NK-92 (cell line): ENCODE data around the gene CEP68.
"Not testable (repeated sequence)": the region's sequence is repeated elsewhere in the genome, so short reads cannot be mapped to it uniquely, and the experiment has no call there.

Source experiments
- DNase-seq: peaks from one replicate; lab custom pipeline; 2025; ENCODE audit not compliant: unreplicated experiment; lab: John Stamatoyannopoulos, UW

The CEP68 gene

GRCh38 chr2:65030476-65031332 lies 25.5 kb upstream of the CEP68 start:
- no peak for DNase-seq

GRCh38 chr2:65031341-65032018 lies 24.7 kb upstream of the CEP68 start:
- no peak for DNase-seq

- DNase-seq = no peak
Measured at GRCh38 chr2:65032019-65032975, 23.9 kb upstream of the CEP68 start.

GRCh38 chr2:65033178-65033577 lies 23.0 kb upstream of the CEP68 start:
- no peak for DNase-seq

GRCh38 chr2:65033667-65034066 lies 22.5 kb upstream of the CEP68 start:
- DNase-seq = not testable (repeated sequence)

- DNase-seq = no peak
Measured at GRCh38 chr2:65035351-65035943, 20.8 kb upstream of the CEP68 start.

GRCh38 chr2:65037178-65037577 lies 19.0 kb upstream of the CEP68 start:
- no peak for DNase-seq

GRCh38 chr2:65039640-65040039 lies 16.6 kb upstream of the CEP68 start:
- no peak for DNase-seq

GRCh38 chr2:65040400-65041261 lies 15.6 kb upstream of the CEP68 start:
- DNase-seq = no peak

- DNase-seq = no peak
Measured at GRCh38 chr2:65043001-65043400, 13.2 kb upstream of the CEP68 start.

- no peak for DNase-seq
Measured at GRCh38 chr2:65044097-65044735, 12.0 kb upstream of the CEP68 start.

- DNase-seq = no peak
Measured at GRCh38 chr2:65045651-65046050, 10.6 kb upstream of the CEP68 start.

- no peak for DNase-seq
Measured at GRCh38 chr2:65046633-65047407, 9.4 kb upstream of the CEP68 start.

GRCh38 chr2:65049010-65049639 lies 7.1 kb upstream of the CEP68 start:
- DNase-seq = no peak

GRCh38 chr2:65050931-65051330 lies 5.3 kb upstream of the CEP68 start:
- DNase-seq = no peak

GRCh38 chr2:65053199-65053598 lies 3.0 kb upstream of the CEP68 start:
- no peak for DNase-seq

- DNase-seq = no peak
Measured at GRCh38 chr2:65054749-65055421, 1.3 kb upstream of the CEP68 start.
